Activated CD8-positive, alpha-beta memory T cell treated with anti-CD3 and anti-CD28 coated beads for 24 hours (primary cell): Measurements from ENCODE around the gene LSM8.
"Not testable (repeated sequence)": the region's sequence is repeated elsewhere in the genome, so short reads cannot be mapped to it uniquely, and the experiment has no call there.

ENCODE experiments used
- DNase-seq: peaks from one replicate; pipeline ENCODE4 v3.0.0-alpha.2; 2020

Gene LSM8

GRCh38 chr7:118214051-118214832 lies 30.3 kb downstream of the LSM8 start:
- DNase-seq: peak; percentile 93

GRCh38 chr7:118214833-118215182 lies 30.8 kb downstream of the LSM8 start:
- DNase-seq: no peak

- no peak for DNase-seq
Measured at GRCh38 chr7:118217210-118217619, 33.3 kb downstream of the LSM8 start.

- no peak for DNase-seq
Measured at GRCh38 chr7:118218413-118219156, 34.6 kb downstream of the LSM8 start.

GRCh38 chr7:118219157-118219512 lies 35.2 kb downstream of the LSM8 start:
- no peak for DNase-seq

- no peak for DNase-seq
Measured at GRCh38 chr7:118220583-118220982, 36.6 kb downstream of the LSM8 start.

- DNase-seq: no peak
Measured at GRCh38 chr7:118222591-118222990, 38.6 kb downstream of the LSM8 start.

- DNase-seq: no peak
Measured at GRCh38 chr7:118224521-118224920, 40.6 kb downstream of the LSM8 start, which contains the start of gene ANKRD7. Gene ANKRD7 (plus strand): TSS chr7:118224704. CDS start chr7:118224831, 127 bp downstream.

- no peak for DNase-seq
Measured at GRCh38 chr7:118232837-118233236, 48.9 kb downstream of the LSM8 start.

- DNase-seq: no peak
Measured at GRCh38 chr7:118233799-118234198, 49.8 kb downstream of the LSM8 start.

GRCh38 chr7:118239014-118239413 lies 55.0 kb downstream of the LSM8 start:
- DNase-seq: no peak

- DNase-seq: not testable (repeated sequence)
Measured at GRCh38 chr7:118240320-118240719, 56.4 kb downstream of the LSM8 start.
